Globus pallidus (tissue), 1 donor: Measurements from ENCODE around the gene LXN.

Experiments used
- DNase-seq: peaks from one replicate; pipeline ENCODE4 v3.0.0-alpha.2; 2015; ENCODE audit warnings: low spot score

Gene LXN

DNA sequence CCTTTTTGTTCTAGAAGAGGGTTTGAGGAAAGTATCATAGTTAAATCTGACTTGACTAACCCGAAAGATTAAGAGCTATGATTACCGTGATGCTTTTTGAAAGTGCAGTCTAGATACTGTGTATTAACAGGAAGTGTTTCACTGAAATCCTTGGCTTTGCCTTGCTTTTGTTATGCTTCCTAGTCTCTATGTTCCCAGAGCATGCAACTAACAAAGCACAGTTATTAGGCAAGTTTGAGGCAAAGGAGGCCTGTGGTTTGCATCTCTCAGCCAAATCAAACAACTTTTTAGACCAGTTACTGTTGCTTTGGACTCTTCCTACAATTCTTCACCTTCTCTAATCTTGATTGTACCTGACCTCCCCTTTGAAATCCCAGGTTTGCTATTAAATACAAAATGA is 3.9 kb downstream of the LXN start:
- no peak for DNase-seq

DNA sequence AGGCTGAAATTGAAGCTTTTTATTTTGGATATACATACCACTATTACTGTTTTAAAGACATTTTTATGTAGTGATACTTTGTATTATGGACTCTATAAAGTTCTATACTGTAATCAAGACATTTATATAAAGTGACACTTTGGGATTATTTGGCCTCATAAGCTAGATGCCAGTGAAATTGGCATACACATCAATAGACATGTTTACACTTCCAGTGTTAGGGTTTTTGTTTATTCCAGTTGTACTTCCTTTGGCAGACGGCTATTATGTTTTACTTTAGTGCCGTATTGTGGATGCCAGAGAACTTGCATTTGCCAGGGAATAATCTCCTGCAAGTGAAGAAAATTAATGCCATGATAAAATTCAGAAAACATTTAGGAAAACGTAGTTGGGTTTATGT is 6.0 kb downstream of the LXN start:
- no peak for DNase-seq

- DNase-seq = no peak
Observed at GRCh38 chr3:158663832-158664231, 8.6 kb downstream of the LXN start.

DNA sequence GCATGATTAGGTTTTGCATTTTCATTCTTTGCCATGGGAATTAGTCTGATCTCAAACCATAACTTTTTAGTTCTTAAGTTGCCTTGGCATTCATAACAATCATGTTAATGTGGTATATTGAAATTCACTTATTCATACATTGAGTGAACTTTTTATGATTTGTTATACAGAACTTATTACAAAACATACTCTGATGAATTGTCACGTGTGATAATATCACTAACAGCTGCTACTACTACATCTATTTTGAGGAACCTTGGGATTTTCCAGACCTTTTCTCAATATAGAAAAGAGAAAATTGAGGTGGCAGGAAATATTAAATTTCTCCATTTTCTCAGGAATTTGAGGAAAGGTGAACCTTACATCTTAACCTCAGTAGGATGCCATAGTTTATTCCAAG is 9.2 kb downstream of the LXN start:
- DNase-seq = no peak

GRCh38 chr3:158660711-158661110 is 11.7 kb downstream of the LXN start:
- no peak for DNase-seq

- DNase-seq = peak; percentile 55
Observed at GRCh38 chr3:158659454-158660237, 12.8 kb downstream of the LXN start.

DNA sequence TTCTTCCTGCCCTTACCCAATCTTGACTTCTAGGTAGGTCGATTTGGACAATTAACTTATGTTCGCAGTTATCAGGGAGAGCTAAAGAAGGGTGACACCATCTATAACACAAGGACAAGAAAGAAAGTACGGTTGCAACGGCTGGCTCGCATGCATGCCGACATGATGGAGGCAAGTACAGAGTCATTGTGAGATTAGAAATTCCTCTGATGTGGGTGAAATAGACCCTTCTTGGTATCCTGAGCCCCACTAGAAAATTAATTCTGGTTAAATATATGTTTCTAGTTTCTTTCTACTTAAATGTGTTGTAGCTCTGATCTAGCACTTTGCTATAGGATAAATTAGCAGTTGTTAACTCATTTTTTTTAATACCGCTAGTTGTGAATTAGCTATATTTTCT is 13.6 kb downstream of the LXN start:
- DNase-seq = no peak

- no peak for DNase-seq
Observed at GRCh38 chr3:158652463-158652862, 20.0 kb downstream of the LXN start.

DNA sequence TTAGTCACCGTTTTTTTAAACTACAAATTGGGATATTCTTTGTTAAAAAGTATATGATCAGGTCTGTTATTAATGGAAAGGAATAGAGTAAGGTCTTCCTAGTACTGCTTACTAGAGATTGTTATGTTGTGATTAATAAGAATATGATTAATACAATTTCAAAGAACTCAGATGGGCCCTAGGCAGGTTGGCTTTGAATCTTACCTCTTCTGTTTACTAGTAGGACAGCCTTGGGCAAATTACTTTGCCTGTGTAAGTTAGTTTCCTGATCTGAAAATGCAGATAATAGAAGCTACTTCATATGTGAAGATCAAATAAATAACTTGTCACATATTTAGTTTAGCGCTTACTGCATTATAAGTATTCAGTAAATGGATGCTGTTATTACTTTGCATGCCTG is 21.3 kb downstream of the LXN start:
- no peak for DNase-seq

GRCh38 chr3:158649791-158650190 is 22.7 kb downstream of the LXN start:
- DNase-seq = no peak

DNA sequence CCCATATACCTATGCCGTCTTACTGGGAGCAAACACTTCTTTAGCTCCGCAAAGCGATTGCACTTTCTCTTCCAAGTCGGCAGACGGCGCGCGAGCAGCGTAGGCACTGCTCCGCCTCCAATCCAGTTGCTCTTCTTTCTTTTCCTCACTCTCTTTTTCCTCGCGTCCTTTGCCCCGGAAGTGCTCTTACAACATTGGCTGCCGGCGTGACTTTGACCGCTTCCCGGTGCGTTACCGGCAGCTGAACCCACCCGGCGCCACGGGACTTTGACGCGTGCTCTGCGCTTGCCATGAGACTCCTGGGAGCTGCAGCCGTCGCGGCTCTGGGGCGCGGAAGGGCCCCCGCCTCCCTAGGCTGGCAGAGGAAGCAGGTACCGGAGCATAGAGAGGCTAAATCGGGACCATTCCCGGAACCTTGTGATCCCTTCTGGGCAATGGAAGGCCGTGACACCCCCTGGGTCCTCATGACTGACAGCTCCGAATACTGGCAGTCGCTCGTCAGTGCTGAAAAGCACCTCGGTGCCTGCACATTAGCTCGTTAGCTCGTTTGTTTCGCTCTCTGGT is 28.0 kb downstream of the LXN start, which contains the start of gene GFM1:
GFM1 (plus strand) TSS at position 183 of the 564 bp plus-strand sequence; CDS start at position 291, 108 bp downstream.
- DNase-seq = peak; percentile 96

GRCh38 chr3:158642474-158643210 is 29.8 kb downstream of the LXN start:
- no peak for DNase-seq

DNA sequence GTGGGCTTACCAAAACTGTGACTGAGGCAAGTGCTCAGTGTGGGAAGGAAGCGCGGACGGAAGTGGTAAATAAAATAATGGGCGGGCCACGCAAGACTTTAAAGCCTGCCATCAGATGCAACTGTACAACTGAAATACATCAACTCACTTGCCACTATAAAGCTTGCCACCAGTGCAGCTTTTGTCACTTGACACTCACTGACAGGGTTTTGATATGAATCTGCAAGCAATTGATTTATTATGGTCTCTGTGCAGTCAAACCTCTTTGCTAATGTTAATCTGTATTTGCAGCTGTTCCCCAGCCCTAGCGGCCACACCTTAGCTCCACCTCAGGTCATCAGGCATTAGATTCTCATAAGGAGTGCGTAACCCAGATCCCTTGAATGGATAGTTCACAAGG is 30.4 kb downstream of the LXN start:
- no peak for DNase-seq

DNA sequence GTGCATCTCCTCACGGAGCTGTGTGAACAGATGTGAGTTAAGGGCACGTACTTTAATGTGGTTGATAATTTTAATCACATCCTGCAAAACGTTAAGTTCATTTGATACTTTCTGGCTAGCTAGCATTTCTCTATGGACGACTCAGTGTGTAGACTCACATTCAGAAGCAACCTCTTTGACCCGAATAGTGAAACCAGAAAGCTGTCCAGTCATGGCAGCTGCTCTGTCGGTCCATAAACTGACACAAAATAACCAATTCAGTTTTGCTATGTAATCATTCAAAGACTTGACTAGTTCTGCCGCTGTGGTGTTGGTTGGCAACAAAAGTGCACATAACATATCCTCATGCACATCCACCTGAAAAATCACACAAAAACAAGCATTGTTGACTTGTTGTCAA is 31.8 kb downstream of the LXN start:
- DNase-seq = no peak

- no peak for DNase-seq
Observed at GRCh38 chr3:158631981-158632380, 40.5 kb downstream of the LXN start.

DNA sequence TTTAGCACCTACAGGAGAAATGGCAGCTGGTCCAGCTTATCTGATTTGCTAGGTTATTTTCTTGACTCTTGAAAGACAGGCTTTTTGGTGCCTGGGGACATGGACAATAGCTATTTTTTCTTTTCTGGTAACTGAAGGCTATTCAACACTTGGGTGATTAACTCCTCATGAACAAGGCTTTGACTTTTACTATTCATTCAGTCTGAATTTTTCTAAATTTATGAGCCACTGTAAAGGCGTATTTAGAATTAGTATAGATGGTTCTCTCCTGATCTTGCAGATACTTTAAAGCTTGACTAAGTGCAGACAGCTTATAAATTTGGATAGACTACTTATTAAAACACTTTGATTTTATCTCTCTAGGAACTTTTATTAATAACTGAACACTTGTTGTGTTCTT is 46.6 kb downstream of the LXN start:
- DNase-seq = no peak

GRCh38 chr3:158617982-158618875 is 54.2 kb downstream of the LXN start:
- DNase-seq = no peak
